Iris pigment epithelial cell (primary cell): ENCODE data around the gene COMT.

Experiments used
- DNase-seq: peaks from one replicate; pipeline ENCODE4 v3.0.0-alpha.2; 2011; ENCODE audit warnings: low read depth

COMT gene

GRCh38 chr22:19958083-19959042, 16.8 kb downstream of the COMT start:
- peak; percentile 39 for DNase-seq

GRCh38 chr22:19959043-19959586, 17.5 kb downstream of the COMT start:
- DNase-seq = peak; percentile 66

- no peak for DNase-seq
Measured at GRCh38 chr22:19959587-19960490, 18.3 kb downstream of the COMT start.

- DNase-seq = no peak
Measured at GRCh38 chr22:19960491-19961200, 19.1 kb downstream of the COMT start.

GRCh38 chr22:19961201-19961580, 19.6 kb downstream of the COMT start:
- DNase-seq = no peak

- no peak for DNase-seq
Measured at GRCh38 chr22:19961868-19962245, 20.3 kb downstream of the COMT start.

- DNase-seq = peak; percentile 77
Measured at GRCh38 chr22:19962246-19962908, 20.8 kb downstream of the COMT start.

- peak; percentile 57 for DNase-seq
Measured at GRCh38 chr22:19962909-19963806, 21.6 kb downstream of the COMT start.

- no peak for DNase-seq
Measured at GRCh38 chr22:19963863-19964642, 22.5 kb downstream of the COMT start.

GRCh38 chr22:19964701-19965386, 23.3 kb downstream of the COMT start:
- DNase-seq = no peak

GRCh38 chr22:19965771-19966709, 24.5 kb downstream of the COMT start:
- no peak for DNase-seq

- DNase-seq = no peak
Measured at GRCh38 chr22:19966908-19967750, 25.6 kb downstream of the COMT start.

- no peak for DNase-seq
Measured at GRCh38 chr22:19967850-19968449, 26.4 kb downstream of the COMT start.

- no peak for DNase-seq
Measured at GRCh38 chr22:19968450-19968891, 26.9 kb downstream of the COMT start.

GRCh38 chr22:19969141-19969928, 27.8 kb downstream of the COMT start:
- DNase-seq = no peak
